Thymus (tissue), 11 donors: ENCODE results near the gene SLC17A2. TPM values are rescaled to one million over a fixed set of nuclear protein-coding genes. Genes with fewer than 3 reads are reported as not detected.
A peak's percentile ranks its signal among the peaks of the same experiment; 100 is the strongest.
"Not testable (repeated sequence)": the region's sequence is repeated elsewhere in the genome, so short reads cannot be mapped to it uniquely, and the experiment has no call there.

Experiments used
- DNase-seq, 9 donors: peaks; one replicate each; pipeline ENCODE4 v3.0.0-alpha.2; 2013; ENCODE audit warnings: low spot score in 9 of 9, low read depth in 6 of 9, missing footprints in 1 of 9
- H3K27ac ChIP-seq, 2 donors: one replicate each; pipeline ENCODE4 v1.5.1; 2013; ENCODE audit warnings: control low read depth in 1 of 2, low read depth in 1 of 2, low read length in 1 of 2, mild to moderate bottlenecking in 1 of 2, moderate library complexity in 1 of 2
- H3K27me3 ChIP-seq, 2 donors: one replicate each; pipeline ENCODE4 v1.5.1; 2013; ENCODE audit warnings: low read length in 1 of 2; ENCODE audit not compliant: control insufficient read depth in 2 of 2, insufficient read depth in 1 of 2
- H3K36me3 ChIP-seq, 2 donors: one replicate each; pipeline ENCODE4 v1.5.1; 2013; ENCODE audit warnings: low read length in 1 of 2, mild to moderate bottlenecking in 1 of 2, moderate library complexity in 1 of 2; ENCODE audit not compliant: control insufficient read depth in 2 of 2, insufficient read depth in 2 of 2
- H3K4me1 ChIP-seq, 2 donors: one replicate each; pipeline ENCODE4 v1.5.1; 2013; ENCODE audit warnings: low read length in 2 of 2; ENCODE audit not compliant: control insufficient read depth in 2 of 2, insufficient read depth in 2 of 2
- H3K4me3 ChIP-seq, 2 donors: one replicate each; pipeline ENCODE4 v1.5.1; 2013; ENCODE audit warnings: low read length in 2 of 2, control low read depth in 1 of 2, mild to moderate bottlenecking in 1 of 2
- H3K9me3 ChIP-seq, 2 donors: one replicate each; pipeline ENCODE4 v1.5.1; 2013; ENCODE audit warnings: low read length in 1 of 2, mild to moderate bottlenecking in 1 of 2; ENCODE audit not compliant: control insufficient read depth in 2 of 2, insufficient read depth in 1 of 2
- WGBS: extraction: QIAGEN DNeasy Blood & Tissue Kit; methylation state at CpG from one replicate; pipeline ENCODE4 v1.1.7; 2013; 5-methylcytosine and 5-hydroxymethylcytosine counted together
- polyA plus RNA-seq: library from polyadenylated mRNA; stranded (reverse); fragments of 200-250 nt; gene quantifications from one replicate; pipeline ENCODE4 v1.2.3, GENCODE V29; 2013
- total RNA-seq: library from RNA; stranded (reverse); fragments of 120-200 nt; gene quantifications from one replicate; pipeline ENCODE4 v1.2.4, GENCODE V29; 2013
- donor health status: healthy.

The SLC17A2 gene
- total and polyA plus RNA-seq, 2 donors = 0.05 to 0.07 TPM

GRCh38 chr6:25954756-25955155 is 24.3 kb upstream of the SLC17A2 start:
- H3K4me1 ChIP-seq = no peaks in the 10 kb centered on the region
- no peak for DNase-seq
- WGBS = 0% methylated on average over 1 of the region's 1 CpG

GRCh38 chr6:25953733-25954132 is 23.2 kb upstream of the SLC17A2 start:
- DNase-seq = no peak
- peaks cover 0 to 3% of the 10 kb centered on the region in 2 donors for H3K9me3 ChIP-seq
- WGBS = 76% methylated on average over 3 of the region's 3 CpGs
- no peaks in the 10 kb centered on the region for H3K36me3 ChIP-seq
- no peak overlapping the region for H3K27ac ChIP-seq
- no peaks in the 10 kb centered on the region for H3K27me3 ChIP-seq
- H3K4me1 ChIP-seq = no peaks in the 10 kb centered on the region
- H3K4me3 ChIP-seq = no peak overlapping the region

More at GRCh38 chr6:25954756-25955155, 24.3 kb upstream of the SLC17A2 start:
- Histone ChIP-seq H3K9me3 (peaks cover 0 to 6% of the 10 kb centered on the region in 2 donors), H3K27me3 (no peaks in the 10 kb centered on the region), H3K36me3 (no peaks in the 10 kb centered on the region), H3K27ac (no peak overlapping the region), H3K4me3 (no peak overlapping the region)

GRCh38 chr6:25952535-25952934 is 22.0 kb upstream of the SLC17A2 start:
- Histone ChIP-seq H3K36me3 (no peaks in the 10 kb centered on the region), H3K27me3 (no peaks in the 10 kb centered on the region), H3K9me3 (no peaks in the 10 kb centered on the region), H3K4me1 (no peaks in the 10 kb centered on the region), H3K4me3 (no peak overlapping the region), H3K27ac (no peak overlapping the region)
- WGBS = 98% methylated on average over 2 of the region's 2 CpGs
- no peak for DNase-seq

GRCh38 chr6:25951296-25952032 is 21.0 kb upstream of the SLC17A2 start:
- Histone ChIP-seq H3K27ac (no peak overlapping the region), H3K4me1 (peaks cover 0 to 3% of the 10 kb centered on the region in 2 donors), H3K36me3 (no peaks in the 10 kb centered on the region), H3K9me3 (no peaks in the 10 kb centered on the region), H3K4me3 (no peak overlapping the region), H3K27me3 (no peaks in the 10 kb centered on the region)
- 82% methylated on average over 7 of the region's 7 CpGs for WGBS
- DNase-seq = no peak

GRCh38 chr6:25950297-25950696 is 19.8 kb upstream of the SLC17A2 start:
- no peaks in the 10 kb centered on the region for H3K36me3 ChIP-seq
- H3K27ac ChIP-seq = no peak overlapping the region
- no peaks in the 10 kb centered on the region for H3K9me3 ChIP-seq
- no peaks in the 10 kb centered on the region for H3K27me3 ChIP-seq
- peaks cover 0 to 3% of the 10 kb centered on the region in 2 donors for H3K4me1 ChIP-seq
- no peak overlapping the region for H3K4me3 ChIP-seq
- no peak for DNase-seq
- WGBS = 96% methylated on average over 4 of the region's 4 CpGs

- Histone ChIP-seq H3K27me3 (no peaks in the 10 kb centered on the region), H3K36me3 (no peaks in the 10 kb centered on the region), H3K27ac (no peak overlapping the region), H3K9me3 (no peaks in the 10 kb centered on the region), H3K4me1 (peaks cover 0 to 3% of the 10 kb centered on the region in 2 donors), H3K4me3 (no peak overlapping the region)
- DNase-seq = no peak
- WGBS = 97% methylated on average over 1 of the region's 1 CpG
These were observed 19.2 kb upstream of the SLC17A2 start for GRCh38 chr6:25949695-25950094.

- not testable (repeated sequence) for H3K9me3 ChIP-seq, H3K27me3 ChIP-seq, DNase-seq, H3K4me3 ChIP-seq, H3K27ac ChIP-seq, H3K4me1 ChIP-seq, H3K36me3 ChIP-seq
- WGBS = over 99% methylated on average over 3 of the region's 3 CpGs
These were observed 17.0 kb upstream of the SLC17A2 start for GRCh38 chr6:25947492-25947891.

GRCh38 chr6:25946631-25947030 is 16.1 kb upstream of the SLC17A2 start:
- peaks cover 0 to 3% of the 10 kb centered on the region in 2 donors for H3K4me1 ChIP-seq
- H3K9me3 ChIP-seq = no peaks in the 10 kb centered on the region
- no peak overlapping the region for H3K4me3 ChIP-seq
- peak in 1 of 9 donors; percentile 14 for DNase-seq
- H3K27me3 ChIP-seq = no peaks in the 10 kb centered on the region
- 58% methylated on average over 2 of the region's 2 CpGs for WGBS
- no peak overlapping the region for H3K27ac ChIP-seq
- no peaks in the 10 kb centered on the region for H3K36me3 ChIP-seq

- not testable (repeated sequence) for H3K4me1 ChIP-seq, H3K36me3 ChIP-seq, H3K27me3 ChIP-seq, H3K4me3 ChIP-seq, DNase-seq, H3K9me3 ChIP-seq, H3K27ac ChIP-seq
- WGBS = 95% methylated on average over 3 of the region's 3 CpGs
These were observed 15.2 kb upstream of the SLC17A2 start for GRCh38 chr6:25945738-25946137.
